AG04450 (cell line): Measurements from ENCODE around the gene CALU. TPM values are rescaled to one million over a fixed set of nuclear protein-coding genes. Genes with fewer than 3 reads are reported as not detected.
A peak's percentile ranks its signal among the peaks of the same experiment; 100 is the strongest.

ENCODE experiments used
- CTCF ChIA-PET: fragments of 300-600, 350-600 bp; formaldehyde crosslinking; extraction: SDS; loops from one replicate; lab custom pipeline; 2022; ENCODE audit warnings: antibody characterized with exemption, inconsistent platforms; lab: Charles Lee
- POLR2A ChIA-PET: fragments of 350-600 bp; formaldehyde crosslinking; extraction: SDS; loops from one replicate; lab custom pipeline; 2021; ENCODE audit warnings: antibody characterized with exemption, inconsistent platforms; lab: Yijun Ruan, JAX
- DNase-seq: peaks from one replicate; pipeline ENCODE4 v3.0.0-alpha.2; 2011; ENCODE audit warnings: low read depth, low spot score
- H3K27ac ChIP-seq: one replicate; pipeline ENCODE4 v1.5.1; 2012; ENCODE audit warnings: low read depth, low read length, control low read depth
- H3K27me3 ChIP-seq: one replicate; pipeline ENCODE4 v1.6.0; 2012; ENCODE audit warnings: low read length; ENCODE audit not compliant: control insufficient read depth, insufficient read depth
- H3K4me3 ChIP-seq: 2 replicates; pipeline ENCODE4 v1.5.1; 2011; ENCODE audit warnings: mild to moderate bottlenecking, low read depth, low read length, control low read depth
- H3K9me3 ChIP-seq: 2 replicates; pipeline ENCODE4 v1.5.1; 2012; ENCODE audit warnings: low read length; ENCODE audit not compliant: control insufficient read depth, insufficient read depth
- polyA plus RNA-seq: library from polyadenylated mRNA; depleted of rRNA; stranded (reverse); fragments of >200 nt; gene quantifications from 2 replicates; pipeline ENCODE4 v1.2.3, GENCODE V29; 2011
- TF ChIP-seq, protein P1 (sequence below): IDR thresholded peaks from 2 replicates; pipeline ENCODE4 v1.5.1; 2011; ENCODE audit warnings: low read depth, low read length, control low read depth, inconsistent platforms

The CALU gene
- polyA plus RNA-seq, 1 experiment, result 815 TPM

DNA sequence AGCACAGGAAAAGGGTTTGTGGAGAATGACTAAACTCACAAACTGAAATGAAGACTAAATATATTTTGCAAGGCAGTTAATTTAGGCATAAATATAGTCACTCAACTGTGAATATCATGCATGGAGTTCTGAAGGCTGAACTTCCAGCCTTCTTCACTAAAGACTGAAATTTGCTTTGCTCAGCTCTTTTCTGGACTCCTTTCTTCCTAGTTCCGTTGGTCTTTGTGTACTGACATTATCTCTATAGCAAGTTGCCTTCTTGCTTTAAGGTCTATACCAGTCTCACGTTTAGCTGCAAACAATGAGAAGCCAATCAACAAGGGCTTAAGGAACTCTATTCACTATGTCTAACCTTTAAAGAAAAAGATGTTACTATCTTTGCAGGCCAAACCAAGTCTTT, 44.4 kb upstream of the CALU start:
- H3K27me3 ChIP-seq, result peaks cover 17% of the 10 kb centered on the region
- CTCF ChIA-PET, result interaction anchor here (0.5 kb wide), 1 partner anchor 84 kb away, joined by 5 read pairs; no protein-coding TSS in a partner anchor
- DNase-seq, result no peak
- H3K9me3 ChIP-seq, result no peaks in the 10 kb centered on the region
- TF ChIP-seq, protein P1, sequence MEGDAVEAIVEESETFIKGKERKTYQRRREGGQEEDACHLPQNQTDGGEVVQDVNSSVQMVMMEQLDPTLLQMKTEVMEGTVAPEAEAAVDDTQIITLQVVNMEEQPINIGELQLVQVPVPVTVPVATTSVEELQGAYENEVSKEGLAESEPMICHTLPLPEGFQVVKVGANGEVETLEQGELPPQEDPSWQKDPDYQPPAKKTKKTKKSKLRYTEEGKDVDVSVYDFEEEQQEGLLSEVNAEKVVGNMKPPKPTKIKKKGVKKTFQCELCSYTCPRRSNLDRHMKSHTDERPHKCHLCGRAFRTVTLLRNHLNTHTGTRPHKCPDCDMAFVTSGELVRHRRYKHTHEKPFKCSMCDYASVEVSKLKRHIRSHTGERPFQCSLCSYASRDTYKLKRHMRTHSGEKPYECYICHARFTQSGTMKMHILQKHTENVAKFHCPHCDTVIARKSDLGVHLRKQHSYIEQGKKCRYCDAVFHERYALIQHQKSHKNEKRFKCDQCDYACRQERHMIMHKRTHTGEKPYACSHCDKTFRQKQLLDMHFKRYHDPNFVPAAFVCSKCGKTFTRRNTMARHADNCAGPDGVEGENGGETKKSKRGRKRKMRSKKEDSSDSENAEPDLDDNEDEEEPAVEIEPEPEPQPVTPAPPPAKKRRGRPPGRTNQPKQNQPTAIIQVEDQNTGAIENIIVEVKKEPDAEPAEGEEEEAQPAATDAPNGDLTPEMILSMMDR, result no peak
- H3K27ac ChIP-seq, result no peak overlapping the region
- POLR2A ChIA-PET, result no interaction called here
- H3K4me3 ChIP-seq, result no peak overlapping the region

DNA sequence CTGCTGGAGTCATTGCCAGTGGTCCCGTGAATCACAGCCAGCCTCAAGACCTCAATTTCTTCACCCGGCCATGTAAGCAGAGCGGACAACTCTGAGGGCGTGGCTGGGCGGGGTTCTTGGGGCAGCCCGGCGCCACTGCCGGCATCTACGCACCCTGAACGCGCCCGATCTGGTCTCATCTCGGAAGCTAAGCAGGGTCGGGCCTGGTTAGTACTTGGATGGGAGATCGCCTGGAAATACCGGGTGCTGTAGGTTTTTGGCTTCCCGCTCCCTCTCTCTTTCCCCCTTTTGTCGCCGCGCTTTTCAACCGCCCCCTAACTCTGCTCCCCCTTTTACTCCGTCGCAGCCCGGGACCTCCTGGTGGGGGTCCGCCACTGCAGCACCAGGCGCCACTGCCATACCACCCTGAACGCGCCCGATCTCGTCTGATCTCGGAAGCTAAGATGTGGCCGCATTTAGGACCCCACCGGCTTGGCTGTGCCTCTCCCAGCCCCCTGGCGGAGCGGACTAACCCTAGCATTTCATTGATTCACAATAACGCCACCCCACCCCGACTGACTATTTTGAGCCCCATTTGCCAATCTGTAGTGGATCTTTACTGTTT, 41.8 kb upstream of the CALU start:
- Histone ChIP-seq H3K27me3 (peaks cover 17% of the 10 kb centered on the region), H3K9me3 (no peaks in the 10 kb centered on the region), H3K4me3 (peak overlapping the region; percentile 59), H3K27ac (no peak overlapping the region)
- ChIA-PET CTCF (interaction anchor here (0.5 to 0.8 kb wide), 2 partner anchors 13 to 16 kb away, joined by 4 to 5 read pairs; no protein-coding TSS in a partner anchor), POLR2A (interaction anchor here (1.0 kb wide), 1 partner anchor 42 kb away, joined by 3 read pairs; the partner anchor contains the start of gene CALU)
- TF ChIP-seq, protein P1, result peak; percentile 54
- DNase-seq, result peak; percentile 21

DNA sequence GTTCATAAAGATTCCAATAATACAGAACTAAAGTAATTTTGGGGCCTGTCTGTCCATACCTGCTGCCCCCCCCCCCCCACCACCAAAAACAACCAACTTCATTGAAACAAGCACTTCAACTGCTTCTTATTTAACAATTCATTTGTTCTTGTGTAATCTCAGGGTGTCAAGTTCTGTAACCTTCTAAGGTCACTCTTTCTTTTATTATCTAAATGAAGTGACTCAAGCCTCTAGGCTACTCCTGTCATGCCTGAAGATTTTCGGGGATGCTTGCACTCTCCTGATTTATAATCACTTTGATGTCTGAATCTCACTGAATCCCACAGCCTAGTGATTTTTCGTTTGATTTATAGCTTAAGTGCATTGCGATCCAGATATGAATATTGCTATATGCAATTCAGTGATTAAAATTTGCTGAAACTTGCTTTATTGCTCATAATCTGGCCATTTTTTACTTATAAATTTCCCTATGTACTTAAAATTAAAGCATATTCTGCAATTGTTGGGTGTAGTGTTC, 39.9 kb upstream of the CALU start:
- H3K27ac ChIP-seq, result no peak overlapping the region
- no peak overlapping the region for H3K4me3 ChIP-seq
- ChIA-PET CTCF (interaction anchor here (0.6 to 1.0 kb wide), 2 partner anchors 12 to 24 kb away, joined by 3 read pairs; no protein-coding TSS in a partner anchor), POLR2A (no interaction called here)
- TF ChIP-seq, protein P1, result no peak
- DNase-seq, result no peak
- peaks cover 17% of the 10 kb centered on the region for H3K27me3 ChIP-seq
- no peaks in the 10 kb centered on the region for H3K9me3 ChIP-seq

DNA sequence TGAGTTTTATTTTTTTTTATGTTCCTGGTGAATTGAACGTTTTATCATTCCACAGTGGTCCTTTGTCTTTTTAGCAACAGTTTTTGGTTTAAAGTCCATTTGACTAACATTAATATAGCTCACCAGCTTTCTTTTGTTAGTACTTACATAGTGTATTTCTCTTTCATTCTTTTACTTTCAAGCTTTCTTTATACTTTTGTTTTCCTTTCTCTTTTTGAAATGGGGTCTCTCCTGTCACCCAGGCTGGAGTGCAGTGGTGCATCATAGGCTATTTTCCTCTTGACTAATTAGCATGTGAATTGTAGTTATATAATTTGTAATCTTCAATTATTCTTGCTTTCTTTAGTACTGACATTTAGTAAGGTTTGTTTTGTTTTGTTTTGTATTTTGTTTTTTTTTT, 39.3 kb upstream of the CALU start:
- no peak overlapping the region for H3K27ac ChIP-seq
- no peak for DNase-seq
- ChIA-PET POLR2A (no interaction called here), CTCF (interaction anchor here (0.6 to 1.0 kb wide), 3 partner anchors 11 to 132 kb away, joined by 3 read pairs; no protein-coding TSS in a partner anchor)
- H3K4me3 ChIP-seq, result no peak overlapping the region
- peaks cover 17% of the 10 kb centered on the region for H3K27me3 ChIP-seq
- H3K9me3 ChIP-seq, result no peaks in the 10 kb centered on the region
- TF ChIP-seq, protein P1, result no peak

DNA sequence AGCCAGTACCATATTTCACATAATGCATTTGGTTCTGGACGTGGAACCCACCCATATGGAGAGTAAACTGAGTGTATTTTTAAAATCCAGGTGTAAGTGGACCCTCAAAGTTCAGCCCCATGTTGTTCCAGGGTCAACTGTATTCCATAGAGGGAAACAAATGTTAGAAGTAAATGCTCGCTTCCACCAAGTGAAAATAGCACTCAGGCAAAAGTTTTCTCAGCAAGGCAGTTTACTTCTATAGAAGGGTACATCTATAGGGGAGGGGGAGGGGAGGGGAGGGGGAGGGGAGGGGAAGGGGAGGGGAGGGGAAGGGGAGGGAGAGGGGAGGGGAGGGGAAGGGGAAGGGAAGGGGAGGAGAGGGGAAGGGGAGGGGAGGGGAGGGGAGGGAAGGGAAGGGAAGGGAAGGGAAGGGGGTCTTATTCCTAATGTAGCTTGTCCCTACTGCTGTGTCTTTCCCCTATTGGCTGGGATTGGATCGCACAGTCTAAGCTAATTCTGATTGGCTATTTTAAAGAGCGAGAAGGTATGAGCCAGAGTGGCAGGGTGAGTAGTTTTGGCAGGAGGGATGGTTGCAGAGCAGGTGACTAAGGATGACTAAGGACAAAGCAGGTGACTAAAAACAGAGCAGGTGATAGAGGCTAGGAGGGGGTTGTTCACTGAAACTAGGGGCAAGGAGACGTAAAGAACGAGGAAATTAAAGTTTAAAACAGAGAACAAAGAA, 37.9 kb upstream of the CALU start:
- Histone ChIP-seq H3K27me3 (peaks cover 17% of the 10 kb centered on the region), H3K27ac (no peak overlapping the region), H3K4me3 (no peak overlapping the region), H3K9me3 (no peaks in the 10 kb centered on the region)
- ChIA-PET CTCF (no interaction called here), POLR2A (no interaction called here)
- no peak for DNase-seq
- TF ChIP-seq, protein P1, result no peak
